Activated gamma-delta T cell (primary cell): ENCODE data around the gene LMF1.

Source experiments
- DNase-seq: peaks from one replicate; lab custom pipeline; 2025; lab: John Stamatoyannopoulos, UW
- total RNA-seq, 2 donors: gene quantifications; one replicate each; lab custom pipeline; 2026; lab: John Stamatoyannopoulos, UW

Gene LMF1
- 19.9 to 20.3 reads per million in 2 donors for total RNA-seq

- peak; percentile 94 for DNase-seq
Measured at GRCh38 chr16:970766-971581, at the start of gene LMF1. Gene LMF1, minus strand, starts transcription at chr16:970984. Its CDS starts 4 bp downstream, at chr16:970980.

GRCh38 chr16:1020091-1020399 lies 49.3 kb upstream of the LMF1 start:
- DNase-seq: no peak

- no peak for DNase-seq
Measured at GRCh38 chr16:1019231-1020090, 48.7 kb upstream of the LMF1 start.

- no peak for DNase-seq
Measured at GRCh38 chr16:1018447-1019198, 47.8 kb upstream of the LMF1 start.

- DNase-seq: no peak
Measured at GRCh38 chr16:1014771-1015495, 44.1 kb upstream of the LMF1 start.

GRCh38 chr16:1014221-1014620 lies 43.4 kb upstream of the LMF1 start:
- DNase-seq: no peak

- no peak for DNase-seq
Measured at GRCh38 chr16:1013593-1013900, 42.8 kb upstream of the LMF1 start.

- DNase-seq: no peak
Measured at GRCh38 chr16:1012722-1013592, 42.2 kb upstream of the LMF1 start.

GRCh38 chr16:1012135-1012534 lies 41.4 kb upstream of the LMF1 start:
- no peak for DNase-seq

GRCh38 chr16:1011316-1012082 lies 40.7 kb upstream of the LMF1 start:
- DNase-seq: no peak

GRCh38 chr16:1010815-1011214 lies 40.0 kb upstream of the LMF1 start:
- no peak for DNase-seq

- no peak for DNase-seq
Measured at GRCh38 chr16:1010251-1010650, 39.5 kb upstream of the LMF1 start.

GRCh38 chr16:1009358-1010150 lies 38.8 kb upstream of the LMF1 start:
- no peak for DNase-seq

GRCh38 chr16:1008085-1008484 lies 37.3 kb upstream of the LMF1 start:
- DNase-seq: no peak

GRCh38 chr16:1007284-1007850 lies 36.6 kb upstream of the LMF1 start:
- DNase-seq: no peak

GRCh38 chr16:1006781-1007180 lies 36.0 kb upstream of the LMF1 start:
- DNase-seq: no peak

- DNase-seq: no peak
Measured at GRCh38 chr16:1005286-1005685, 34.5 kb upstream of the LMF1 start.

GRCh38 chr16:1003391-1004347 lies 32.9 kb upstream of the LMF1 start:
- no peak for DNase-seq
